ENCODE data around the gene AGBL1.

The AGBL1 gene

GRCh38 chr15:86624261-86625036 lies 544.8 kb downstream of the AGBL1 start:
- H3K4me3 ChIP-seq (ENCODE audit: low read depth, low read length), result no peak overlapping the region
- peak; percentile 30 for DNase-seq (ENCODE audit: low read depth)
- TF ChIP-seq, protein P1, sequence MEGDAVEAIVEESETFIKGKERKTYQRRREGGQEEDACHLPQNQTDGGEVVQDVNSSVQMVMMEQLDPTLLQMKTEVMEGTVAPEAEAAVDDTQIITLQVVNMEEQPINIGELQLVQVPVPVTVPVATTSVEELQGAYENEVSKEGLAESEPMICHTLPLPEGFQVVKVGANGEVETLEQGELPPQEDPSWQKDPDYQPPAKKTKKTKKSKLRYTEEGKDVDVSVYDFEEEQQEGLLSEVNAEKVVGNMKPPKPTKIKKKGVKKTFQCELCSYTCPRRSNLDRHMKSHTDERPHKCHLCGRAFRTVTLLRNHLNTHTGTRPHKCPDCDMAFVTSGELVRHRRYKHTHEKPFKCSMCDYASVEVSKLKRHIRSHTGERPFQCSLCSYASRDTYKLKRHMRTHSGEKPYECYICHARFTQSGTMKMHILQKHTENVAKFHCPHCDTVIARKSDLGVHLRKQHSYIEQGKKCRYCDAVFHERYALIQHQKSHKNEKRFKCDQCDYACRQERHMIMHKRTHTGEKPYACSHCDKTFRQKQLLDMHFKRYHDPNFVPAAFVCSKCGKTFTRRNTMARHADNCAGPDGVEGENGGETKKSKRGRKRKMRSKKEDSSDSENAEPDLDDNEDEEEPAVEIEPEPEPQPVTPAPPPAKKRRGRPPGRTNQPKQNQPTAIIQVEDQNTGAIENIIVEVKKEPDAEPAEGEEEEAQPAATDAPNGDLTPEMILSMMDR (conservative IDR thresholded peaks at IDR 0.05; ENCODE audit: low read depth, low read length), result peak; percentile 22

GRCh38 chr15:86629409-86630356 lies 550.0 kb downstream of the AGBL1 start:
- DNase-seq (ENCODE audit: low read depth), result no peak
- no peak overlapping the region for H3K4me3 ChIP-seq (ENCODE audit: low read depth, low read length)
- TF ChIP-seq, protein P1 (conservative IDR thresholded peaks at IDR 0.05; ENCODE audit: low read depth, low read length), result no peak

DNA sequence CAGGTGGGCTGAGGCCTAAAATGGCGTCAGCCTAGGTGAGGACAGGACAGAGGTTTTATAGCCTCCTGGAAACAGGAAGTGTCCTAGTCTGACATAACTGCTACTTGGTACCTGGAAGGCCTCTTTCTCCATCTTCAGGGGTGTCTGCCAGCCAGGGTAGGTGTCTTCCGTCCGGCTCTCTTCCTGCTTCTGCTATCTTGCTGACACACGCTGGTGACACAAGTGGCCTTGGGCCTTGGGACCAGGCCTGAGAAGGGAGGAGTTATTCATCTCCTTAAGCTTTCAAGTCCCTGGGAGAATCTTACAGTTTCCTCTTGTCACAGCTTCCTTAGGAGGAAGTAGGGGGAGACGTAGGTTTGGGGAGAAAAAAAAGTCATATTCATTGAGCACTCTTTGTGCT lies 551.3 kb downstream of the AGBL1 start:
- H3K4me3 ChIP-seq (ENCODE audit: low read depth, low read length), result no peak overlapping the region
- no peak for DNase-seq (ENCODE audit: low read depth)
- TF ChIP-seq, protein P1 (conservative IDR thresholded peaks at IDR 0.05; ENCODE audit: low read depth, low read length), result no peak

DNA sequence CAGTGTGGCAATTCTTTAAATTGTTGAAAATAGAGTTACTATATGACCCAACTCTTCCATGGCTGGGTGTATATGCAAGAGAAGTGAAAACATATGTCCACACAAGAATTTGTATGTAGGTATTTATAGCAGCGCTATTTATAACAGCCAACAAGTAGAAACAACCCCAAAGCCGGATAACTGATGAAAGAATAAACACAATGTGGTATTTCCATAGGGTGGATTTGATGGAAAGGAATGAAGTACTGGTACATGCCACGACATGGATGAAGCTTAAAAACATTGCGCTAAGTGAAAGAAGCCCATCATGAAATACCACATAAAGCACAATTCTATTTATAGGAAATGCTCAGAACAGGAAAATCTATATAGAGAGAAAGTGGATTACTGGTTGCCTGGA lies 554.5 kb downstream of the AGBL1 start:
- TF ChIP-seq, protein P1 (conservative IDR thresholded peaks at IDR 0.05; ENCODE audit: low read depth, low read length), result no peak
- no peak for DNase-seq (ENCODE audit: low read depth)
- H3K4me3 ChIP-seq (ENCODE audit: low read depth, low read length), result no peak overlapping the region

DNA sequence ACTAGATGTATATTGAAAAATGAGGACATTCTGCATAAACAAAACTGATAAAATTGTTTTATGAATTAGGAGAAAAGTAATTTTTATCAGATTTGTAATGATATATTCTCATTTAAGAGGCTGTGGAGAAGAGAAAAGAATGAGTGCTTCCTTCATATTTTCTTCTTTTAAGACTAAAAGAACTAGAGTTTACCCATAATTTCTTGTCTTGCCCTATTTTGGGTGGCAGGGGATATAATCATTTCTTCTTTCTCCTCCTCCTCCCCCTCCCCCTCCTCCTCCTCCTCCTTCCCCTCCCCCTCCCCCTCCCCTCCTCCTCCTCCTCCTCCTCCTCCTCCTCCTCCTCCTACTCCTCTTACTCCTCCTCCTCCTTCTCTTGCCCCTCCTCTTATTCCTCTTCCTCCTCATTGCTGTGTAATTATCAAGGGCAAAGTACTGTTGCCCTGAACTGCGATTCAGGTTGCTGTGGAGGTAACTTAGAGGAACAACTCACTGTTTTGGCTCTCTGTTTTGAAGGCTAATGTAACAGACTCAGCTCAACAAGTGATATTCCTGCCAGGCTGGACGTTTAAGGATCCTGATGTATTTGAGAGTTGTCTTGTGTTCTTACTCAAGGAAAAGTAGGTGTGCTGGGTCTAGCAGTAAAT lies 555.4 kb downstream of the AGBL1 start:
- H3K4me3 ChIP-seq (ENCODE audit: low read depth, low read length), result no peak overlapping the region
- TF ChIP-seq, protein P1 (conservative IDR thresholded peaks at IDR 0.05; ENCODE audit: low read depth, low read length), result no peak
- no peak for DNase-seq (ENCODE audit: low read depth)

DNA sequence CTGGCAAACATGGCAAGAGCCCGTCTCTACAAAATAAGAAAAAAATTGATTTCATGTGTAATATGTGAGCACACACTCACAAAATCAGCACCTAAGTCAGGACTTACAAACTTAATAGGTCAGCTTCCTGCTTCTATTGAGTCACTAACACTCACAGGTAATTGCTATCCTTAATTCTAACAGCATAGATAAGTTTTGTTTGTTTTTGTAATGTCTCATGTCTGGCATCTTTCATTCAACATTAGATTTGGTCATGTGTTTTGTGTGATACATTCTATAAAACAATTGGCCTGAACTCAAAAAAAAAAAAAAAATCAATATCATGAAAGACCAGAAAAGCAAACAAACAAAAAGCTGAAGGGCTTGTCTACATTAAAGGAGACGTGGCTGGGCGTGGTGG lies 564.7 kb downstream of the AGBL1 start:
- DNase-seq (ENCODE audit: low read depth), result no peak
- H3K4me3 ChIP-seq (ENCODE audit: low read depth, low read length), result no peak overlapping the region
- TF ChIP-seq, protein P1 (conservative IDR thresholded peaks at IDR 0.05; ENCODE audit: low read depth, low read length), result no peak

Measured in choroid plexus epithelial cell (primary cell).